H1 (cell line): ENCODE results near the gene COTL1. TPM values are rescaled to one million over a fixed set of nuclear protein-coding genes. Genes with fewer than 3 reads are reported as not detected.
"Not testable (repeated sequence)": the region's sequence is repeated elsewhere in the genome, so short reads cannot be mapped to it uniquely, and the experiment has no call there.

Source experiments
- CTCF ChIA-PET: fragments of 300-600 bp; sonication (Branson Sonifier 250); formaldehyde crosslinking; loops from one replicate; lab custom pipeline; 2021; ENCODE audit not compliant: partially characterized antibody; lab: Charles Lee
- POLR2A ChIA-PET: fragments of 300-600 bp; sonication (Branson Sonifier 250); formaldehyde crosslinking; loops from one replicate; lab custom pipeline; 2021; ENCODE audit warnings: inconsistent platforms; ENCODE audit not compliant: partially characterized antibody; lab: Charles Lee
- DNase-seq, 2 experiments: peaks; one replicate each; pipeline versions ENCODE4 v3.0.0 to v3.0.0-alpha.2; 2010 to 2022; ENCODE audit warnings: low spot score in 2 of 2, low read depth in 1 of 2, mixed read lengths in 1 of 2
- FAIRE-seq: peaks from 2 replicates; lab custom pipeline; 2011; peaks lifted over from hg19 to GRCh38; lab: Jason Lieb, UNC
- H2AFZ ChIP-seq: 2 replicates; pipeline ENCODE4 v1.8.1; 2012; ENCODE audit warnings: low read length, inconsistent platforms
- H2AK5ac ChIP-seq: 2 replicates; pipeline ENCODE4 v1.6.1; 2013; ENCODE audit warnings: low read depth, low read length
- H2BK120ac ChIP-seq: replicated peaks from 2 replicates; pipeline ENCODE3; 2013; ENCODE audit warnings: low read depth, low read length, inconsistent platforms
- H2BK12ac ChIP-seq: 2 replicates; pipeline ENCODE4 v1.6.1; 2013; ENCODE audit warnings: low read depth, low read length
- H2BK15ac ChIP-seq: 2 replicates; pipeline ENCODE4 v1.6.1; 2013; ENCODE audit warnings: low read length
- H2BK20ac ChIP-seq: 2 replicates; pipeline ENCODE4 v1.6.1; 2013; ENCODE audit warnings: low read length
- H2BK5ac ChIP-seq: 2 replicates; pipeline ENCODE4 v1.6.1; 2013; ENCODE audit warnings: low read depth, low read length
- H3K14ac ChIP-seq: 2 replicates; pipeline ENCODE4 v1.6.1; 2013; ENCODE audit warnings: inconsistent platforms; ENCODE audit not compliant: insufficient read length
- H3K18ac ChIP-seq: 2 replicates; pipeline ENCODE4 v1.6.1; 2013; ENCODE audit warnings: low read length; ENCODE audit errors: extremely low read depth
- H3K23ac ChIP-seq: 2 replicates; pipeline ENCODE4 v1.6.1; 2013; ENCODE audit warnings: inconsistent platforms; ENCODE audit not compliant: insufficient read length
- H3K23me2 ChIP-seq: 2 replicates; pipeline ENCODE4 v1.6.1; 2013; ENCODE audit warnings: low read depth, low read length
- H3K27ac ChIP-seq: 2 replicates; pipeline ENCODE4 v1.6.1; 2011; ENCODE audit warnings: low read depth, low read length, inconsistent platforms
- H3K27me3 ChIP-seq, 4 experiments: replicated peaks in 1 of 4; 1 replicate in 1 of 4; 2 replicates in 3 of 4; pipeline versions ENCODE4 v1.6.1 to v1.8.1; 2011 to 2013; ENCODE audit warnings: low read length in 3 of 4, mild to moderate bottlenecking in 3 of 4, inconsistent platforms in 2 of 4, mixed read lengths in 2 of 4, moderate library complexity in 1 of 4; ENCODE audit not compliant: control insufficient read depth in 3 of 4, insufficient read depth in 3 of 4; ENCODE audit errors: extremely low read depth in 1 of 4
- H3K36me3 ChIP-seq, 4 experiments: 2 replicates each; pipeline versions ENCODE4 v1.6.1 to v1.8.1; 2011 to 2013; ENCODE audit warnings: mild to moderate bottlenecking in 4 of 4, low read length in 3 of 4, moderate library complexity in 2 of 4, control low read depth in 1 of 4, inconsistent platforms in 1 of 4; ENCODE audit not compliant: insufficient read depth in 4 of 4, control insufficient read depth in 2 of 4
- H3K4ac ChIP-seq: replicated peaks from 2 replicates; pipeline ENCODE3; 2013; ENCODE audit warnings: low read length, low read depth, mixed read lengths, inconsistent platforms; ENCODE audit not compliant: insufficient read length
- H3K4me1 ChIP-seq, 4 experiments: replicated peaks in 1 of 4; 1 replicate in 1 of 4; 2 replicates in 3 of 4; pipeline versions ENCODE4 v1.6.1 to v1.8.1; 2011 to 2013; ENCODE audit warnings: low read length in 3 of 4, inconsistent platforms in 2 of 4, mixed read lengths in 1 of 4; ENCODE audit not compliant: insufficient read depth in 4 of 4, control insufficient read depth in 3 of 4
- H3K4me2 ChIP-seq, 2 experiments: 2 replicates each; pipeline versions ENCODE4 v1.6.1 to v1.8.1; 2011 to 2013; ENCODE audit warnings: low read depth in 2 of 2, low read length in 2 of 2, control low read depth in 1 of 2, inconsistent platforms in 1 of 2, mild to moderate bottlenecking in 1 of 2; ENCODE audit not compliant: insufficient read depth in 1 of 2
- H3K4me3 ChIP-seq, 4 experiments: fragments of 200-600, 300-600 bp in 1 of 4; sonication (generic), shearing (Covaris generic), sonication (Bioruptor Twin) in 1 of 4; 2 replicates each; pipeline versions ENCODE4 v1.5.1 to v1.8.1; 2011 to 2016; ENCODE audit warnings: low read length in 4 of 4, low read depth in 3 of 4, control low read depth in 2 of 4, inconsistent platforms in 2 of 4, mild to moderate bottlenecking in 2 of 4, mixed read lengths in 1 of 4, moderate library complexity in 1 of 4; ENCODE audit not compliant: insufficient read depth in 2 of 4; ENCODE audit errors: extremely low read depth in 1 of 4
- H3K56ac ChIP-seq: replicated peaks from 2 replicates; pipeline ENCODE3; 2013; ENCODE audit warnings: low read depth, mild to moderate bottlenecking, mixed read lengths, low read length, inconsistent platforms; ENCODE audit not compliant: insufficient read length
- H3K79me1 ChIP-seq: 2 replicates; pipeline ENCODE4 v1.6.1; 2013; ENCODE audit warnings: low read depth, low read length, control low read depth
- H3K79me2 ChIP-seq, 2 experiments: 2 replicates each; pipeline versions ENCODE4 v1.6.1 to v1.8.1; 2012 to 2013; ENCODE audit warnings: low read length in 2 of 2, mild to moderate bottlenecking in 2 of 2, inconsistent platforms in 1 of 2; ENCODE audit not compliant: insufficient read depth in 2 of 2, control insufficient read depth in 1 of 2
- H3K9ac ChIP-seq, 4 experiments: replicated peaks in 1 of 4; 1 replicate in 1 of 4; 2 replicates in 3 of 4; pipeline versions ENCODE4 v1.6.1 to v1.8.1; 2011 to 2013; ENCODE audit warnings: low read depth in 3 of 4, low read length in 3 of 4, control low read depth in 2 of 4, mild to moderate bottlenecking in 2 of 4, moderate library complexity in 2 of 4, inconsistent platforms in 1 of 4; ENCODE audit errors: extremely low read depth in 1 of 4
- H3K9me3 ChIP-seq, 2 experiments: 2 replicates each; pipeline versions ENCODE4 v1.6.1 to v1.8.1; 2012 to 2013; ENCODE audit warnings: mild to moderate bottlenecking in 2 of 2, moderate library complexity in 2 of 2, control low read depth in 1 of 2, inconsistent platforms in 1 of 2, low read depth in 1 of 2, low read length in 1 of 2, mixed read lengths in 1 of 2; ENCODE audit not compliant: insufficient read depth in 2 of 2
- H4K20me1 ChIP-seq, 2 experiments: replicated peaks in 1 of 2; 2 replicates each; pipeline versions ENCODE3 to v1.8.1; 2011 to 2013; ENCODE audit warnings: inconsistent platforms in 2 of 2, low read length in 2 of 2, mild to moderate bottlenecking in 1 of 2; ENCODE audit not compliant: insufficient read depth in 2 of 2, control insufficient read depth in 1 of 2
- H4K5ac ChIP-seq: 2 replicates; pipeline ENCODE4 v1.6.1; 2013; ENCODE audit warnings: low read length, low read depth, mixed read lengths, inconsistent platforms; ENCODE audit not compliant: insufficient read length
- H4K8ac ChIP-seq: 2 replicates; pipeline ENCODE4 v1.8.0; 2013; ENCODE audit warnings: mild to moderate bottlenecking, moderate library complexity, low read length, inconsistent platforms; ENCODE audit not compliant: insufficient read depth; ENCODE audit errors: extremely low read depth
- H4K91ac ChIP-seq: replicated peaks from 2 replicates; pipeline ENCODE3; 2013; ENCODE audit warnings: low read length, mixed read lengths, inconsistent platforms; ENCODE audit not compliant: insufficient read length
- RFX5 ChIP-seq: IDR thresholded peaks from 2 replicates; pipeline ENCODE4 v1.6.1; 2011; ENCODE audit warnings: low read depth, low read length, improper control_type of control experiment, borderline replicate concordance
- WGBS, 2 experiments: shearing (Covaris generic) in 1 of 2; methylation state at CpG; one replicate each; pipeline versions ENCODE4 v1.1.6 to v1.1.7; 2013 to 2015; ENCODE audit warnings: low lambda C conversion rate in 2 of 2, mixed read lengths in 2 of 2, inconsistent platforms in 1 of 2, low coverage in 1 of 2, missing lambda C conversion rate in 1 of 2; ENCODE audit not compliant: insufficient replicate concordance in 2 of 2, insufficient coverage in 1 of 2, insufficient read length in 1 of 2; ENCODE audit errors: extremely low coverage in 1 of 2, missing lambda C conversion rate in 1 of 2; 5-methylcytosine and 5-hydroxymethylcytosine counted together
- polyA plus RNA-seq, 7 experiments: library from polyadenylated mRNA; depleted of rRNA in 3 of 7; stranded (reverse) in 5 of 7; unstranded in 2 of 7; fragments of >200 nt in 5 of 7; fragments of 200-250 nt in 2 of 7; gene quantifications; 1 replicate in 5 of 7; 2 replicates in 1 of 7; 4 replicates in 1 of 7; pipeline versions ENCODE4 v1.2.1 to v1.2.3, GENCODE V29; 2011 to 2013; ENCODE audit warnings: missing spikeins in 2 of 7, mixed read lengths in 2 of 7
- total RNA-seq: library from RNA; stranded (reverse); fragmentation: NEBNext Ultra II Directional; extraction: Animal tissue kit (Norgen Biotek cat#: 25700); gene quantifications from 2 replicates; pipeline ENCODE4 v1.2.1, GENCODE V29; 2021
- TF ChIP-seq, protein P1 (sequence below), 3 experiments: IDR thresholded peaks; 1 replicate in 2 of 3; 2 replicates in 1 of 3; pipeline versions ENCODE4 v1.5.1 to v1.6.1; 2011; ENCODE audit warnings: low read length in 3 of 3, mild to moderate bottlenecking in 3 of 3, inconsistent platforms in 2 of 3, low read depth in 1 of 3, moderate library complexity in 1 of 3; ENCODE audit not compliant: insufficient read depth in 1 of 3; ENCODE audit errors: control extremely low read depth in 1 of 3

The COTL1 gene
- total and polyA plus RNA-seq, 2 of the 8 experiments (the other 6 are each of a cell fraction or from before 2014, with no cell fraction given) = 59.2 to 183 TPM

DNA sequence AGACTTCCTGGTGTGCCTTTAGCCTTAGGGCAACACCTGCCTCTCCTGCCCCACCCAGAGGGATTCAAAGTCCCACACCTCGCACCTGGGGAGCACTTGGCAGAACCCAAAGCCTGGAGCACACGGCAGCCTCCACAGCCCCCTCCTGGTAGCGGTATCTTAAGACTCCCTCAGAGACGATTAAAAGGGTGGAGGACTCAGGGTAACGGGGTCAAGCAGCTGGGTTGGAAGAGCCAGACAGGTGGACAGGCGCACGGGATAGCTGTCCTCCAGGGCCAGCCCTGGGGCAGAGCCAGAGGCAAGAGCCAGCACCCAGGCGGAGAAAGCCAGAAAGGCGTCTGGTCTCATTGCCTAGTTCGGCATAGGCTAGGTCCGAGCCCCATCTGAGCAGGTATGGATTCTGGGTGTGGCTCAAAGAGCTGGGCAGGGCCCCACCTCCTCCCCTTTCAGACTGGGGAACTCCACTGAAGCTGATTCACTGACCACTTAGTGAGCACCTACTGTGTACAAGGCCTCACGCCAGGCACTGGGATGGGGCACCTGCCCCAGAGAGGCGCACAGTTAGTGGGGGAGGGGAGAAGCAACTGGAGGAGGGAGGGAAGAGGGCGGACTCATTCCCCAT lies 58.5 kb downstream of the COTL1 start (continued):
- TF ChIP-seq, protein P1, sequence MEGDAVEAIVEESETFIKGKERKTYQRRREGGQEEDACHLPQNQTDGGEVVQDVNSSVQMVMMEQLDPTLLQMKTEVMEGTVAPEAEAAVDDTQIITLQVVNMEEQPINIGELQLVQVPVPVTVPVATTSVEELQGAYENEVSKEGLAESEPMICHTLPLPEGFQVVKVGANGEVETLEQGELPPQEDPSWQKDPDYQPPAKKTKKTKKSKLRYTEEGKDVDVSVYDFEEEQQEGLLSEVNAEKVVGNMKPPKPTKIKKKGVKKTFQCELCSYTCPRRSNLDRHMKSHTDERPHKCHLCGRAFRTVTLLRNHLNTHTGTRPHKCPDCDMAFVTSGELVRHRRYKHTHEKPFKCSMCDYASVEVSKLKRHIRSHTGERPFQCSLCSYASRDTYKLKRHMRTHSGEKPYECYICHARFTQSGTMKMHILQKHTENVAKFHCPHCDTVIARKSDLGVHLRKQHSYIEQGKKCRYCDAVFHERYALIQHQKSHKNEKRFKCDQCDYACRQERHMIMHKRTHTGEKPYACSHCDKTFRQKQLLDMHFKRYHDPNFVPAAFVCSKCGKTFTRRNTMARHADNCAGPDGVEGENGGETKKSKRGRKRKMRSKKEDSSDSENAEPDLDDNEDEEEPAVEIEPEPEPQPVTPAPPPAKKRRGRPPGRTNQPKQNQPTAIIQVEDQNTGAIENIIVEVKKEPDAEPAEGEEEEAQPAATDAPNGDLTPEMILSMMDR (IDR thresholded peaks at IDR 0.05; ENCODE audit: control extremely low read depth in 1 of 3, insufficient read depth in 1 of 3, low read depth in 1 of 3, low read length in 3 of 3) = no peak
- TF ChIP-seq RFX5 = no peak

GRCh38 chr16:84558850-84559249 lies 59.0 kb downstream of the COTL1 start:
- not testable (repeated sequence) for FAIRE-seq, H3K9me3 ChIP-seq, H3K36me3 ChIP-seq, H3K79me2 ChIP-seq, H3K79me1 ChIP-seq, H3K9ac ChIP-seq, H2BK120ac ChIP-seq, H2AFZ ChIP-seq, H3K4ac ChIP-seq, H3K18ac ChIP-seq, H3K23ac ChIP-seq, H2AK5ac ChIP-seq, H3K27me3 ChIP-seq, H2BK15ac ChIP-seq, H3K56ac ChIP-seq, H4K8ac ChIP-seq, H3K4me2 ChIP-seq, H4K5ac ChIP-seq, DNase-seq, H3K14ac ChIP-seq, H3K27ac ChIP-seq, H2BK20ac ChIP-seq, H4K20me1 ChIP-seq, H2BK12ac ChIP-seq, H3K23me2 ChIP-seq, H3K4me3 ChIP-seq
- Histone ChIP-seq H2BK5ac (peak overlapping the region; percentile 67; the same call in 1 of the 2 replicates), H3K4me1 (peaks cover 11 to 33% (median 21%) of the 10 kb centered on the region in 4 experiments), H4K91ac (peak overlapping the region; percentile 62)
- CTCF ChIA-PET = interaction anchor here (1.0 to 6.1 kb wide), 6 partner anchors 47 to 393 kb away, joined by 3 to 46 read pairs (median 7); partner anchors contain the start of gene MEAK7
- POLR2A ChIA-PET = interaction anchor here (0.9 to 2.4 kb wide), 9 partner anchors 11 to 40 kb away, joined by 3 to 8 read pairs (median 4); no protein-coding TSS in a partner anchor
- 87% methylated on average over 5 of the region's 5 CpGs; no CpG with 5 or more reads in 1 of the 2 experiments for WGBS, 2 experiments
